ENCODE data around the gene GFPT2. TPM values are rescaled to one million over a fixed set of nuclear protein-coding genes. Genes with fewer than 3 reads are reported as not detected.

GFPT2 gene
- total RNA-seq, 1 donor from 2014 or later, result 0.46 TPM

DNA sequence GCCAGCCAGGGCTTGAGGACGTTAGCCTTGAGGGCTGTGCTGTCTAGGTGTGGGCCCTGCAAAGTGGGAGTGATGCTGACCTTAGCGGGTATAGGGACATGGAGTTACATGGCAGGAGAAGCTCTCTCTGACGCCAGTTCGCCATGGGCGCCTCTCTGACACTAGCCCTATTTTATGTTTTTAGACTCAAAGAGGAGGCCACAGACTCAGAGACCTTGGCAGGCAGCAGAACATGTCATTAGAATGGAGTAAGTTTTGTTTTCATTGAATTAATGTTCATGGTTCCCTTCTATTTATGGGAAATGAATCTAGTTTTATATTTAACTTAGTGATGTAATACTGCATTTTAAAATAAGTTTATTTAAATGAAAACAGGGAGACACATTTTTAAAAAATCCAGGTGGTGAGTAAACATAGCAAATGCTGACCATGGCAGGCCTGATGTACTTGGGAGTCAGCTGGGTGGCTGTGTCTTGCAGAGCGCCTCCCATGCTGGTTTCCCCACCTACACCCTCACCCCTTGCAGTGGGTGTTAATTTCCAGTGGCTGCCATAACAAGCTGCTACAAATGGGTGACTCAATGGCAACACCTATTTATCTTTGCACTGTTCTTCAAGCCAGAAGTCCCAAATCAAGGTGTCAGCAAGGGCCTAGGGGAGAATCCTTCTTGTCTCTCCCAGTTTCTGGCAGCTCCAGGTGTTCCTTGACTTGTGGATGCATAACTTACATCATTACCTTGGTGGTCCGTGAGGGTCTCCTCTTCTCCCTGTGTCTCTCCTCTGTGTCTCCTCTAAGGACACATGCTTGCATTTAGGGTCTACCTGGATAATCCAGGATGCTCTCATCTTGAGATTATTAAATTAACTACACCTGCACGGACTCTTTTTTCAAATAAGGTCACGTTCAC, 25.6 kb upstream of the GFPT2 start:
- DNase-seq (ENCODE audit: low read depth, low spot score), result no peak

DNA sequence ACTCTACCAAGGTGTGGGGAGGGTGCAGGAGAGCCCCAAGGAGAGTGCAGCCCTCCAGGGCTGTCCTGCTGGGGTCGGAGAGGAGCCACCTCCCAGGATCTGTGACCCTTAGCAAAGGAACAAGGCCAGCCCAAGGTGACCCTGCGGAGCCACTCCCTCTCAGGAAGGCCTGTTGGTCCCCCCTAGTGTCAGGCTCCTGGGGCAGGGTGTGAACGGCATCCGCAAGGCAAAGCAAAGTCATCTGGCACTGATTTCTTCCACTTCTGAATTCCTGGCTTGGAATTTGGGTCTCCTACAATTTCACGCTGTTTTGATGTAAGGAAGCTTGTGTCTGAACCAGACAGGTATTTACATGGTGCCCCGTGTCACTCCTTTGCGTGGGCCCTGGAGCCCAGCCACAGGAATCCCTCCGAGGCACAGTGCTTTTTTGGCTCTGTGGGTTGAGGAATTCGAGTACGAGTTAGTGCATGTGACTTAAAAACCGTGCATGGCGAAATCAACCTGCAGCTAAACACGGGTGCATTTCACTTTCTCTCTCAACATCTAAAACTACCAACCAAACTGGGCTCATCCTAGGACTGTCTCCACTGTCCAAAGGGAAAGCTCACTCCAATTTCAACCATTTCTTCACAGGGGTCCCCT, 24.5 kb upstream of the GFPT2 start:
- DNase-seq (ENCODE audit: low read depth, low spot score), result no peak

DNA sequence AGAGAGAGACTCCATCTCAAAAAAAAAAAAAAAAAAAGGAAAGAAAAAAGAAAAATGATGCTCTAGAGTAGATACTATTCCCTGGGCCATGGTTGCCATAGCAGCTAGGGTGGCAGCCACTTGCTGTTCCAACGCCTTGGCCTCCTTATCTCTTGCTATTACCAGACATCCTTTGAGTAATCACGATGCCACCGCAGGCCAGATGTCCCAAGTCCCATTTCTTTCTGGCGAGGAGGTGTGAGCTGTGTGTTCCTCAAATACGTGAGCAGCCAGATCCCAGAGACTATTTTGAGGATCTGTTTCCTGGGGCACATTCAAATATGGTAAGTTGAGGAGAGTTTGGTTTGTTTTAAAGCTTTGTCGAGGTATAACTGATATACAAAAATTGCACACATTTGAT, 23.4 kb upstream of the GFPT2 start:
- DNase-seq (ENCODE audit: low read depth, low spot score), result no peak

DNA sequence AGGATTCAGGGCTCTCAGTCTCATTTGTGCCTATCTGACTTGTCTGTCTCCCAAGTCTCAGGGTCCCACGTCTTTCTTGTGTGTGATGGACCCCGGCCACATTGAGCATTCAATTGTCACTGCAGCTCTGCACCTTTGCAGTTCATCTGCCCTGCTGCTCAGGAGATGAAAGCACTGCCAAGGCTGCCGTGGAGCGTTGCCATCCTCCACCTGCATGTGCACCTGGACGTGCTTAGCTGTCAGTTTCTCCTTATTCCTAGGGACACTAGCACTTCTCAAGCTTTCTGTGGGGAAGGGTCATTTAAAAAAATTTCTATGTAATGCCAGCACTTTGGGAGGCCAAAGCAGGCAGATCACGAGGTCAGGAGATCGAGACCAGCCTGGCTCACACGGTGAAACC, 22.8 kb upstream of the GFPT2 start:
- DNase-seq (ENCODE audit: low read depth, low spot score), result no peak

DNA sequence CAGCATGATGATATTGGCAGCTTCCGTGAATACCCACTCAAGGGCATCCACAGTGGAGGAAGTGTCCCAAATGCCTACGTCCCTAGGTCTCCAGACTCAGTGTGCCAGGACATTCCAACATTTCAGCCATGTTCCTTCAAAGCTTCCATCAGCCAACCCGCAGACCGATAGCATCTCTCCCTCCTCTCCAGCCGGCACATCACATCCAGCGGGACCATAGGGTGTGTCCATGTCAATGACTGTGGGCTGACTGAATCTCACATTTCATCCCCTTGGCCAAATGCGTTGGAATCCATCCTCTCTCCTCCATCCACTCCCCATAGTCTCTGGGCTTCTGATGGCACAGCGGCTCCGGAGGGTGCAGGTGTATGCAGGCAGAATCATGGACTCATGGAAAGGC, 22.2 kb upstream of the GFPT2 start:
- DNase-seq (ENCODE audit: low read depth, low spot score), result no peak

DNA sequence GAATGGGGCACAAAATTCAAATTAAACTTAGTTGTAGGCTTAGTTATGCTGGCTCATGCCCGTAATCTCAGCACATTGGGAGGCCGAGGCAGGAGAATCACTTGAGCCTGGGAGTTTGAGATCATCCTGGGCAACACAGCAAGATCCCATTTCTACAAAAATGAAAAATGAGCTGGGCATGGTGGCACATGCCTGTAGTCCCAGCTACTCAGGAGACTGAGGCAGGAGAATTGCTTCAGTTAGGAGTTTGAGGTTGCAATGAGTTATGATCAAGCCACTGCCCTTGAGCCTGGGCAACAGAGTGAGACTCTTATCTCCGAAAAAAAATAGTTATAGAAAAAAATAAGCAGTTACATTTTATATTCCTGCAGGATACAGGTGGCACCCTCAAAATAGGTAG, 20.7 kb upstream of the GFPT2 start:
- DNase-seq (ENCODE audit: low read depth, low spot score), result no peak

DNA sequence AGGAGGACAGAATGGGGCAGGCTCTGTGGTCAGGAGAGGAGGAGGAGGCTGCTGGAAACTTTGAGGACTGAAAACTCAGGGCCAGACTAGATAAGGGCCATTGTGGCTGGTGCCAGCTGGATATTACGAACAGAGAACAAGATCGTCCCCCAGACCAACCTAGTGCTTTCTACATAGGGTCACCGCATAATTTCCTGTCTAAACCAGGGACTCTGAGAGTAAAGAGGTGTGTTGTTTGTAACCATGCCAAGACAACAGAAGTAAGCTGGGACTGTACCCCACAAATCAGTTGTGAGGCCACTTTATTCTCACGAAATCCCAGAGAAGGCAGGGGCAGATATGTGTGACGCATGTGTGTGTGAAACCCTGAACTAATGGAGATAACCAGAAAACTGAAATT, 20.3 kb upstream of the GFPT2 start:
- no peak for DNase-seq (ENCODE audit: low read depth, low spot score)

DNA sequence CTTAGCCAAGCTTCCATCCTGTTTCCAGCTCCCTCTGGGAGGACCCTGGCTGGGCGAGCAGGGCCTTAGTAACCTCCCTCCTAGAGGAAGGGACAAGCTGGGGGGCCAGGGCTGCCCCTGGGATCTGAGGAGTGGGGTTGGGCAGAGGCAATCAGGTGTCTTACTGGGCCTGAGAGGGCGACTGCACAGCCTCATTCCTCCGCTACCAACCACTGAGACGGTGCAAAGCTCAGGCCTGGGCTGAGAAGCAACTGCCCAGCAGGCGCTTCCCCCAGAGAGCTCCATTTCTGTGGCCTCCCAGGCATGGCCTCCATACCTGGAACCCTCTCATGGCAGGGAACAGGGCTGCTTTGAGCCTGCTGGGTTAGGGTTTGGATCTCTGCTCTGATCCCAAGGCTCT, 18.8 kb upstream of the GFPT2 start:
- DNase-seq (ENCODE audit: low read depth, low spot score), result no peak

DNA sequence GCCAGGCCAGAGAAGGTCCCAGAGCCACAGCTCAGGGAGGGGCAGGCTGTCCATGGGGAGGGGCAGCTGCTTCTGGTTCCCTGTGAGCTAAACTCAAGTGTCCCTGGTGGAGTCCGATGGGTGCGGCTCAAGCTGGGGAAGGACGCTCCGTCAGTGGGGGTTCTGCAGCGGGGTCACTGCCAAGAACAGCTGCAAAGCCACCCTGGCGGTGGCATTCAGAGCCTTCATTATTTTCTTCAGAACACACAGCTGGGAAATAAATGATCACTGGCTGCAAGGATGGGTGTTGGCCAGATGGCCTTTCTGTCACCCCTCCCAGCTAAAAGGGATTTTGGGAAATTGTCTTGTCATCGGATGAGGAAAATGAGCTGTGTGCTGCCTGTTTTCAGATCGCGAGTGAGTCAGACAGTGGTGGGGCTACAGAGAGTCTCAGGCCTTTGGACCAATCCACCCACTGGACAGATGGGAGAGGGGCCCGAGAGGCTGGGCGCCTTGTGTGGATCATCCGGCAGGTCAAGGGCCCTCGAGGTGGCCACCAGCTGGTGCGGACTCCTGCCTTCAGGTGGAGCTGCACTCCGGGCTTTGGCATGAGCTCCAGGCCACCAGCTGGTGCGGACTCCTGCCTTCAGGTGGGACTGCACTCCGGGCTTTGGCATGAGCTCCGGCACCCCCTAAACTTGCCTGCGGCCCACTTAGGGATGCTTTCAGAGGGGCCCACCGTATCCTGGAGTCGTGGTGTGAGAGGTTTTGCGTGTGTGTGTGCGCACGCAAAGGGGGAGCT, 17.9 kb upstream of the GFPT2 start:
- no peak for DNase-seq (ENCODE audit: low read depth, low spot score)

DNA sequence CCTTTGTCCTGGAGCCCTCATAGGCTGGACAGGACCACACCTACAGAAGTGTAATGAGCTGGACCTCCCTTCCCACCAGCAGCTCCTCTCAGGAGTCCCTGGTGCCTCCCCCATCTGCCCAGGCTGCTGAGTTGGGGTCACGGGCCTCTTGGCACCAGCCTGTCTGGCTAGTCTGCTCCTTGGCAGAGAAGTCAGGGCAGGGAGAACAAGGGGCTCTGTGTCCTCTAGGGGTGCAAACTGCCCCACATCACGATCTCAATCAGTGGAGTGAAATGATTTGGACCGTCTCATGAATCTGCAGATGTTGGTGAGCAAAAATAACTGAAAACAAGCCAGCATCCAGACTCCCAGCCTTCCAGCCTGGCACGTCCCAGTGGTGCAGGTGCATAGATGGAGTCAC, 14.9 kb upstream of the GFPT2 start:
- DNase-seq (ENCODE audit: low read depth, low spot score), result no peak

DNA sequence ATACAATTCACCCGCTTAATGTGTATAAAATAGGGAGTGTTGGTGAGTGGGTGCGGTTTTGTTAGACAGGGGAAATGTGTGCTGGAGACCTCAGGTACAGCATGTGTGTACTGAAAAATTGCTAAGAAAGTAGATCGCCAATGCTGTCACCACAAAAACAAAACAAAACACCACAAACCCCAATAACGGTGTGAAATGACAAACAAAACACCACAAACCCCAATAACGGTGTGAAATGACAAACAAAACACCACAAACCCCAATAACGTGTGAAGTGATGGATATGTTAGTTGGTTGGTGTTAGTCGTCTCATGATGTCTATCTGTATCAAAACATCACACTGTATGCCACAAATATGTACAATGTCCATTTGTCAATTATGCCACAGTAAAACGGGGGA, 14.2 kb upstream of the GFPT2 start:
- no peak for DNase-seq (ENCODE audit: low read depth, low spot score)

DNA sequence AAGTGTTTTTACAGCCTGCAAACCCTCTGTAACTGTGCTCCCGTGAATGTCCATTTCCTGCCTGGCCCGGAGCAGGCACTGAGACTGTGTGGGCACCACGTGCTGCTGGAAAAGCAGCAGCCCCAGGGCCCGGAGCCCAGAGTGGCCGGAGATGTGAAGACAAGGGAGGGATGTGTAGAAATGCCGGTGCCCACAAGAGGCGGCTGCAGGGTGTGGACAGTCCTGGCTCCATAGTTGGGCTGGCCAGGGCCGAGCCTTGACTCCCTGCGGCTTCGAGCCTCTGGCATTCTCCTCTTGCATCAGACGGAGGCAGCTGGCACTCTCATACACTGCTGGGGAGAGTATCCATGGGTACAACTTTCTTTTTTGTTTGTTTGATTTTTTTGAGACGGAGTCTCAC, 13.2 kb upstream of the GFPT2 start:
- no peak for DNase-seq (ENCODE audit: low read depth, low spot score)

DNA sequence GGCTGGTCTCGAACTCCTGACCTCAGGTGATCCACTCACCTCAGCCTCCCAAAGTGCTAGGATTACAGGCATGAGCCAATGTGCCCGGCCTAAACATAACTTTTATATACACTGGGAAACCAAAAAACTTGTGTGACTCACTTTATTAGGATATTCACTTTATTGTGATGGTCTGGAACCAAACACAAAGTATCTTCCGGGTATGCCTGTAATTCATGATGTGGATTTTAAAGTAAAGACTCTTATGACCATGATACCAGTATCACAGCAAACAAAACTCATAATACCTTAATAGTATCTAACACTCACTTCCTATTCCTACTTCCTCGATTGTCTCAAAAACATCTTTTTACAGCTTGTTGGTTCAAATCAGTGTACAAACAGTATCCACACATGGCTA, 12.7 kb upstream of the GFPT2 start:
- no peak for DNase-seq (ENCODE audit: low read depth, low spot score)

DNA sequence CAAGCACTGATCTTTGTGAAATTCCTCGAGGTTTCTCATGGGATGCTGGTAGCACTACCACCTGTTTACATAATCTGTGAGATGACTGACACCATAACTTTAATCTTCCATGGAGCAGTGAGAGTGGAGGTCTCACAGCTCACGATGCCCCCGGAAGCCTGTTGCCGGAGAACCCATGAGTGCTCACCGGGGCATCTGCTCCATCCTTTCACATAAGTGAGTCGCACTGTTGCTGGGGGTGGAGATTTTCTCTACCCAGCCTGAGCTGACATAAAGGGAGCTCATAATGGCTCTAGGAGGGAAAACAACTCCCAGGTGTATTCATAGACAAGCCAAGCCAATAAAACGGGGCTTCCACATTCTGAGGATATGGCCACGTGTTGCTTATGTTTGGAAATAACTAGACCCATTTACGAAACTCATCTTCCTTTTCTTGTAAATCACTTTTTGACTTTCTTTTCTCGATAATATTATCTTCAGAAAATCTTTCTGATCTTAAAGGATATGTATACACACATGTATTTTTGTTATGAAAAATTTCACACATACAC, 11.2 kb upstream of the GFPT2 start:
- no peak for DNase-seq (ENCODE audit: low read depth, low spot score)

DNA sequence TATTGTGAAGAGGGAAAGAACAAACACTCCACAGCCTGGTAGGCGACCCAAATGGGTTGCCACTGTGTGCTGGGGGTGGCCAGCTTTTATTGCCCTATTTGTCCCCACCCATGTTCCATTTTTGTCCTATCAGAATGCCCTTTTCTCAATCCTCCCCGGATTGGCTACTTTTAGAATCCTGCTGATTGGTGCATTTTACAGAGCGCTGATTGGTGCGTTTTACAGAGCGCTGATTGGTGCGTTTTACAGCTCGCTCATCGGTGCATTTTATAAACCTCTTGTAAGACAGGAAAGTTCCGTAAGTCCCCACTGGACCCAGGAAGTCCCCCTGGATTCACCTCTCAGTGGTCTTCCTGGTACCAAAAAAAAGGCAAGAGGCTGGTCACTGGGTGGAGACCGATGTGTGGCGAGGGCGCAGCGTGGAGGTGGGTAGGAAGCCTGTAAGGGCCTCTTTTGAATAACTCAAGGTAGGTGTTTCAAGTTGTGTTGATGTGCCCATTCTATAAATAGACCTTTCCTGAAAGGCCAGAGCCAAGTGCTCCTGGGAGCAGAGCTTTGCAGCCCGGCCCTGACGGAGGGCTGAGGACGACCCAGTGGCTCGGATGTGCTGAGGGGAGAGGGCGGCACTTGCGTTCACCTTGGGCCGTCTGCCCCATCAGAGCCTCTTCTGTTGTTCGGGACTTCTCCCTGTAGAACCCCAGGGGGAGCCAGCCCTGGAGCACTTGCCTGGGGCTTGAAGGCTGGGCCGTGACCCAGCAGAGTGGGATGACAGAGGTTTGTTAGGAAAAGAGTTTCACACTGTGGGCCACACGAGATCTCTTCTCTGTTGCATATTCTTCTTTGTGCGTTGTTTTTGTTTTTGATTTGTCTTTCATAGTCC, 7.2 kb upstream of the GFPT2 start:
- DNase-seq (ENCODE audit: low read depth, low spot score), result no peak

DNA sequence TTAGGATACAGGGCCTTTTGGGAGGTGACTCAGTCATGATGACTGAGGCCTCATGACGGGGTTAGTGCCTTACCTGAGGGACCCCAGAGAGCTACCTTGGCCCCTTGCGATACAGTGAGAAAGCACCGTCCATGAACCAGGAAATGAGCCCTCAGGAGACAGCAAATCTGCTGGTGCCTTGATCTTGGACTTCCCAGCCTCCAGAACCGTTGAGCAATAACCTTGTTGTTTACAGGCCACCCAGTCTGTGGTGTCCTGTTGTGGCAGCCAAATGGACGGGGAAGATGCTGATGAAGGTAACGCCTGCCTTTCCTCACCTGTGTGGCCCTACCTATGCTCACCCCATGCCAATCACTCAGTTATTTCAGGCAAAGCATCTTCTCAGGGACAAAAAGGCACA, 5.6 kb upstream of the GFPT2 start:
- DNase-seq (ENCODE audit: low read depth, low spot score), result no peak

DNA sequence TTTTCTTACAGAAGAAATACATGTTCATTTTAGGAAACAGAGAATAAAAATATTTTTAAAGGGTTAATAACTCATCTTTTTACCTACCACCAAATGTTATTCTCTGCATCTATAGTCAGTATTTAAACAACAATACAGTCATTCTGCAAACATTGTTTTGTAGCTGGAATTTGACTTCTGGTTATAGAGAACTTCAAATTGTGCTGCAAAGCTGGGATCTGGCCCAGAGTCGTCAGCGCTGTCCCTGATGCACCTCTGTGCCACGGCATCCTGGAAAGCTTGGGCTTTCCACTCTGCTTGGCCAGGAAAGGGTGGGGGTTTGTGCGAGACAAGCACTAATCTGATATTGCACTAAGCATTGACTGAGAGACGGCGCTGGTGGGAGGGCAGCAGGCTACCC, 5.0 kb upstream of the GFPT2 start:
- no peak for DNase-seq (ENCODE audit: low read depth, low spot score)

DNA sequence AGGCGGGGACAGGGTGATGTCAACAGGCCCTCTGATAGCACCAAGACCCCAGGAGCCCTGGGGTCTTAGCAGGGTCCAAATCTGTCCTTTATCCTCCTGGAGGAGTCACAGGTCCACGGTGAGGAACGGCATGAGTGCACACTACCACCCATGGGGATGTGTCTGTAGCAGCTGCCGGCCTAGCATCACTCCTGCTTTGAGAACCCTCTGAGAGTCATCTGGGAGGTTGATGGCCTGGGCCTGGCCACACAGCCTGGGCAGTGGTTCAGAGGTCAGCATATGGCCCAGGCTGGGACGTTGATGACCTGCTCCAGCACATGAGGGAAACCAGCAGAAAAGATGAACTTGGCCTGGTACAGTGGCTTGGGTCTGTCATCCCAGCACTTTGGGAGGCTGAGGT, 1.8 kb upstream of the GFPT2 start:
- no peak for DNase-seq (ENCODE audit: low read depth, low spot score)

DNA sequence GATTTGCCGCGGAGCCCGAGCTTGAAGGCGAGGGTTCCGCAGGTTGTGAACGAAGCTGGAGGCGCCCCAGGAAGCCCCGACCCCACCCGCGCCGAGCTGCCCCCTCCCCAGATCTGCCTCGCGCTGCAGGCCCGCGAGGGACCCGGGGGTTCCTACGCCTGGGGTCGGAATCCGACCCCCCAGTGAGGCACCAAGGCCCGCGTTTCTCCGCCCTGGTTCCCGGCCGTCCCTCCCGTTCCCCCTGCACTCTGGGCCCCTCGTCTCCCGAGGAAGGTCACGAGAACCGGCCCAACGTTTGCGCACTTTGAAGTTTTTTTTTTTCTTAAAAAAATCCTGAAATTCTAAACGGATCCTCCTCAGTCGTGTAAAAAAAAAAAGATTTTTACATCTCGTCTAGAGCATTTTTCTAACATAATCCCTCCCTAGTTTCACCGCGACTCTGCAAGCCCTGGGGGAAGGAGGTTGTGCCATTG, 880 bp upstream of the GFPT2 start:
- DNase-seq (ENCODE audit: low read depth, low spot score), result no peak

DNA sequence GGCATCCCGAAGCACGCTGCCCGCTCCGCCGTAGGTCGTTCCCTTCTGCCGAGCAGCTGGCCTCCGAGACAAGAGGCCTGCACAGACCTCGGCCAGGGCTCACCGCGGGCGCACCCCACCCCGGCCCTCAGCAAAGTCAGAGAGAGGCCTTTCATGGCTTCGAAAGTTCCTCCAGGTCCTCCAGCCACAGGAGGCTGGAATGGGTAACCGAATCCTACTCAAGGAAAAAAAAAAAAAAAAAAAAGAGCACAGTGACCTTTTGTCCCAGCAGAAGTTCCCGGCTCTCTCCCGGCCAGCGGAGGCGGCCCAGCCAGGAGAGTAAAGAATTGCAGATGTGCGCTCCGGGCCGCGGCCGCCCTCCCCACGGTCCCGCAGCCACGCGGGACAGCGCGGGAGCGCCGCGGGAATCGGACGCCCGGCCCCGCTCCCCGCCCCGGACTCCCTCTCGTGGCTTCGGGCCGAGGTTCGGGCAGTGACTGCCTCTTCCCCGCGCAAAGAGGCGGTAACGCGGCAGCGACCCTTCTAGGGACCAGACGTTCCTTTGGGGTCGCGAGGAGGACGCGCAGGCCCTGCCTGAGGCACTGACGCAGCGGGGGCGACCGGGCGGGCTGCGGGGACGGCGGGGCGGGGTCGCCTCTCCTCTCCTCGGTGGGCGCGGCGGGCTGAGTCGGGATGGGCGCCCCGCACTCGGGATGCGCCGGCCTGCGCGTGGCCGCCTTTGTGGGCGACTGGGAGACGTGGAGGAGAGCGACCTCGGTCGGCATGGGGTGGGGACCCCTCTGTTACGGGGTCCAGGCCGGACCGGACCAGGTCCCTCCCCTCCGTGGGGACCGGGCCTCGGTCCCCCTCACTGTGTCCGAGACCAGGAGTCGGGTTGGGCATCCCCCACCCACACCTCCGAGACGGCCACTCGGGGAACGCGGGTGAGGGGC, 754 bp downstream of the GFPT2 start:
- no peak for DNase-seq (ENCODE audit: low read depth, low spot score)

Measured in pulmonary artery endothelial cell (primary cell).